Stimulated activated CD8-positive, alpha-beta memory T cell treated with anti-CD3 and anti-CD28 coated beads, Interleukin-12 subunit alpha, Interleukin-12 subunit beta, amount 100 ng/mL, for 24 hours (primary cell): Measurements from ENCODE around the gene LHFPL6.

Experiments
- DNase-seq: peaks from one replicate; pipeline ENCODE4 v3.0.0-alpha.2; 2020; ENCODE audit errors: extremely low read depth

The LHFPL6 gene

DNA sequence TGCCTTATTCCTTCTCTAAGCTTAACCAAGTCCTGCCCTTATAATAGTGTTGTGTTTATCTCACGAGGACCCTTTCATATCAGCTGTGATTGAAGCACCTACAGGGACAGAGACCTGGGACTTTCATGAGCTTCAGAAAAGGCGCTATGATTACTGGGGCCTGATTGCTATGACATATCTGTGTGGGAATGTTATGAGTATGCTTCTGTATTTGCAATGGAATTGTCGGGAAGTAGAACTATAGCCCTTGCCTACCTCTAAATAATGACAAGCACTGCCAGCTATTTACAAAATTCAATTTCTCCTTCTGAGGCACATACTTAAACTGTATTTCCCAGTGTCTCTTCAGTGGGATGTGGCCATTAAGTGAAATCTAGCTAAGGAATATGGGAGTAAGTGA is 191.5 kb downstream of the LHFPL6 start:
- no peak for DNase-seq

DNA sequence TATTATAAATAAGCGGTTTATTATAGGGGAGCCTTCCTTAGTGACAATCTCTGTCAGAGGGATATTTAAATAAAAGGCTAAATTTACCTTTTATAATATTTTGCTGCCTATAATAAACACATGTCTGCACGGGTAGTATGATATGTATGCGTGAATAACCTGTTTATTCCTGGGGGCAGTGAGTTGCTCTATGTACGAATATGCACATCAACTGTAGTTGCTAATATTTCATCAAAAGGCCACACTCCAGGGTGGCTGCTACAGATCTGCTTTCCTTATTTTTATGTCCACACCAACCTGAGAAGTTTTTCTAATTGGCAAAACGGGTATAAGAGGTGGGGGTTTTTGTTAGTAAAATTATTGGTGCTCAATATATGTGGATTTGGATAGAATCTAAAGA is 192.0 kb downstream of the LHFPL6 start:
- DNase-seq = no peak

DNA sequence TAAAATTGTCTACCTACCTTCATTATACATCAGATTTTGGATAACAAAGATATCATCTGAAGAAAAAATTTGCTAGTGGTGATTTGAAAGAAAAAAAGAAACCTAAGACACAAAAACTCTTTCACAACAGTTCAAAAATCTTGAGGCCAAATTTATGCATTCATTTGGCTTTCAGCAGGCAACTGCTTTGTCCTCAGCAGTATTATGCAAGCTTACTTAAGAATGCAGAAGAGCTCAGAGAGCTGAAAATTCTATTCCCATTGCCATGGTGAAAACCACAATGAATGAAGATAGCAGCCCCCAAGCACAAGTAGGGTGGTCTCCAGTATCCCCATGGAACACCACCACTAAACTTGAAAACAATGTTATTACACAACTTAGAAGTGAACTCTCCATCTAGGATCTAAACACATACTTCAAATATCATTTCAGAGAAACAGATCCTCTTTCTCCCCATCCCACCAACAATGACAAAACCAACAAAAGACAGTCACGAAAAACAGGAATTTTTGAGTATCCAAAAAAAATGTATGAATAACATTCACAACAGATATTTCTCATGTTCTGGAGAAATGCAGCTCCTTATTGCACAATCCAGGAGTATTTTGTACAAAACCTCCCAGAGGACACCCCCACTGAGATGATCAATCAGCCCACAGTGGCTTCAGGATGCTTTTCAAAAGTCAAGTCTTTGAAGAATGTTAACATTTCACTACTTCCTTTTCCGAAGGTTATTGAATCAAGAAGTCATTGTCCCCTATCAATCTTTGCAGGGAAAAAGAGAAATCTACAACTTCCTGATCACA is 192.7 kb downstream of the LHFPL6 start:
- no peak for DNase-seq

DNA sequence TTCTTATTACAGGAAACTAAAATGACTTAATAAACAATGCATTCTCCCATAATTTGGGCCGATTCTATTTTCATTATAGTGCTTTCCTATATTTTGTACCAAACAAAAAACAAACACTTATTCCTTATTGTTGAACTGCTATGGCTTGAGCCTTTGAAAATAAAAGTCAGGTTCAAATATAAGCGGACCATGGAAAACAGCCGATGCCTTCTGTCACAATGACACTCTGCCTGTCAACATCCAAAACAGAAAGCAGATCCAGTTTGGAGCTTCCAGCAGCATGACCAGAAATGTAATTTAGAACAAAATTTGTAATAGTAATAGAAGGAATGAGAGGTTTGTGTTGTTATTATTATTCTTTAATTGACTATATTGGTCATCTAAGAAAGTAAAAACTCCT is 194.5 kb downstream of the LHFPL6 start:
- DNase-seq = no peak

DNA sequence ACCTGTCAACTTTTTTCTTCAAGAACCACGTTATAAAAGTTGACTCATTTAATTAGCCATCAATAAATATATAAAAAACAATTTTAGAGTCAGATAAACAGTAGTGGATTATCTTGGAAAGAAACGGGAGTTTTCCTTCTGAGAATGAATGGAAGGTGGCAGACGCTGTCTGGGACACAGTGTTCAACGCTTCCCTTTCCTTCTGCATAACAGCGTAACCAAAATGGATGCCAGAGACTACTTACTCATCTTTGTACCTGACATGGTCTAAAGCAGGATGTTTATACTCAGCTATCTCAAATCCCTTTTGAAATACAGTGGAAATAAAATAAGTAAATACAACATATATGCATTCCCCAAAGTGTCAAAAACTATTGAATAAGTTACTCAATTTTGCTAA is 195.2 kb downstream of the LHFPL6 start:
- no peak for DNase-seq

DNA sequence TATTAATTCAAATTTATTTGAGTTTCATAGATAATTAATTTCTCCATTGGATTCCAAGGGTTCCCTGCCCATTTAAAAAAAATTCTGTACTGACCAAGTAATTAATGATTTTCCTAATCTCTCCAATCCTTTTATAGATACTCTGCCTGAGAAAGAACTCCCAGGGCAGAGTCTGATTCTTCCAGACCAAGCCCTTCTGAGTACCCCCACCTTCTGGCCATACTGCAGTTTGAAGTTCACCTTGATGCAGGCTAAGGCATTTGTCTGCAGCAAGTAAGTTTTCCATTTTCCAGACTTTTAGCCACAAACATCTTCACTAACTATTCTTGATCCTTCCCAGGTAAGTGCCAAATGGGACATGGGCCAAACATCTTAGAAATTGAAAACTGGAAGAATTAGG is 195.9 kb downstream of the LHFPL6 start:
- no peak for DNase-seq

DNA sequence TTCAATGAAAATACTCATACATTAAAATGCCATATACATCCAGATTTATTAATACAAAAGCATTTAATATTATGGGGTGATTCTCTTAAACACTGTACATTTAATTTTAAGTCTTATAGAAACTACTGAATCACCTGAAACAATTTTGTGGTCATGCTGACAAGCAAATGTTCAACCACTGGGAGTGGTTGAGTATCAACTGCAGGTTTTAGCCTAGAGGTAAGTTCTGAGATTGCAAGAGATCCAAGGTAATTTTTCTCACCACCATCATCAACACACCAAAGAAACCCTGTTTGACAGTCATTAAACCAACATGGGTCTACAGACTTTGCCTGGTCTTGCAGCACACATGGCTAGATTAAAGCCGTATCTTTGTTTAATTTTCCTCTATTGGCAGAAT is 196.3 kb downstream of the LHFPL6 start:
- no peak for DNase-seq

DNA sequence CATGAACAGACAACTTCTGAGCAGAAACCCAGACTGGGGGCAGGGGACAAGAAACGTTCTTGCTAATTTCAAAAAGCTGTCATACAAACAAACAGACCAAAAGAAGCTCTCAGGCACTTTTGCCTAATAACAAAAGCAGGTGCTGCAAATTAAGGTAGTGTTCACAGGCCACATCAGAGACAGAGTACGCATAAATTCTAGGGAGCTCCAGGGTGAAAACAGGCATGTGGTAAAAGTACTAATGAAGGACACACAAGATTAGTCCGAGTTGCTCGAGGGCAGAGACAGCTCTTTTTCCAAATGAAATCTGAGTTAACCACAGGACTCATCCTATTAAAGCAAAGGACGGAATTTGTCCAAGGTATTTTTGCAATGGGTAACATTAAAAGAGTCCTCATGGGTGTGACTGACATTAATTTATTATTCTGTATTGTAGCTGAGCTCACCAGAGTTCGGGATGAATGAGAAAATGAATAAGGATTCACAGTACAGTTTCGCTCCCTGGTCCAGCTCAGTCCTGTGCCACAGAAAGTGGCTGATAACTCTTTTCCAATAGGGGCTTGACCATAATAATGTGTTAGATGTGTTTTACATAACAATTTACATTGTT is 197.3 kb downstream of the LHFPL6 start:
- no peak for DNase-seq

DNA sequence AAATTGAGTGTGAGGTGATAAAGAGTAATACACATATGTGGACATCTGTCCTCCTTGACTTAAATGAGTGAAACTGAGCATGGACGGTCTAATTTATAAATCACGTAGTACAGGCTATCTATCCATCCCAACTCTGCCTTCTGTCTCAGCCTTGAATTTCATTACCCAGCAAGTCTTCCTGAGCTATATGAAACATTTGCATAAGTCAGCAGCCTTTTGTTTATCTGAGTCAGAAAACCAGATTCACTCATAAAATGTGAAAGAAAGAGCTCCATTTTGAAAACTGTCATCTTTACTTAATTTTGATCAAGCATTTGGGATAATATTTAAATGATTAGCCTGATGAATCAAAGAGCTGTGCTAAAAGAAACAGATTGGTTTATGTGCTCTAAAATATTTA is 197.9 kb downstream of the LHFPL6 start:
- no peak for DNase-seq

DNA sequence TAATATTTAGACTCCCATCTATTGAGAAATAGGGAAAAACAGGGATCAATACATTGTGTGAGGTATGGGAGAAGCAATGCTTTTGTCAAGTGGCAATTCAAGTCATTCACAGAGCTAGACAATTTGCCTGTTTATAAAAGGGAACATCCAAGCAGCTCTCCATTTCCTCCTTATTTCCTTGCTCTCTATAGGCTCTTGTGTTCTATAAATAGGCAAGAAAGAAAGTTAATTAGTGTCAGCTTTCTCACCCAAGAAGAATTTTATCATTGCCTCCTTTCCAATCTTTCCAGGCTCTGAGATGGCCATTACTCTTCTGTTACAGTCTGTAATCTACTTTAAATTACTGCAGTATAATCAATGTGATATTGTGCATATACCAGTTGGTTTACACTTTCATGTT is 199.9 kb downstream of the LHFPL6 start:
- DNase-seq = no peak

DNA sequence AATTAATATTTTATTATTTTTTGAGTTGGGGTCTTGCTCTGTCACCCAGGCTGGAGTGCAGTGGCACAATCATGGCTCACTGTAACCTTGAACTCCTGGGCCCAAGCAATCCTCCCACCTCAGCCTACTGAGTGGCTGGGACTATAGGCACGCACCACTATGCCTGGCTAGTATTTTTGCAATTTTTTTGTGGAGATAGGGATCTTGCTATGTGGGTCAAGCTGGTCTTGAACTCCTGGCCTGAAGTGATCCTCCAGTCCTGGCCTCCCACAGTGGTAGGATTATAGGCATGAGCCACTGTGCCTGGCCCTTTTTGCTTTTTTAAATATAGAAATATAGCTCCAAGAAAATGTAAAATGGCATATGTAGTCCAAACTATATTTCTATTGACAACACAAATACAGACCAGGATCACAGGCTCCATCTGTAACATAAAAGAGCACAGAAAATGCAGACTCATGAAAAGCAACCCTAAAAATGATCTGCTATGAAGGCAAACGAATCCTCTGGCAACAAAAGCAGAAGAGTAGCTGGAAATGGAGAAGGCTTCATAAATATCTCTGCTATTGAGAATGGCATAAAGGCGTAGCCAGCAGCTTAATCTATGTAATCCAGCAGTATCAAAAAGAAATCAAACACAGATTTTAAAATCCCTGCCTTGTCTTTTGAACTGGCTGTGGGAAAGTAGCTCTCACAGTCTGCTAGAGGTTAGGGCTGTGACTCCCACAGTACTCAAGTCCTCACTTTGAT is 200.6 kb downstream of the LHFPL6 start:
- no peak for DNase-seq

DNA sequence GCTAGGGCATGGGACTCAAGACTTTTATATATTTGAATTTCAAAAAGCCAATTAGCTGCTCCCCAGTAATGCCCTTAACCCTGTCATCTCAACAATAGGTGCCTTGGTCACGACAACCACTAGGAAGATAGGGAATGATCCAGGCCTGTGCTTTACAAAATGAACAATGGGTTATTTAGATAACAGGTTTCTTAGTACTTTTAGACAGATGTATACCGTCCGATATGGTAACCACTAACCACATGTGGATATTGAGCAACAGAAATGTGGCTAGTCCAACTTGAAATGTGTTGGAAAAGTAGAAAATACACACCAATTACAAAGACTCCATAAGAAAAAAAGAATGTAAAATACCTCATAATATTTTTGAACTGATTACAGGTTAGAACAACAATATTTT is 201.2 kb downstream of the LHFPL6 start:
- no peak for DNase-seq

DNA sequence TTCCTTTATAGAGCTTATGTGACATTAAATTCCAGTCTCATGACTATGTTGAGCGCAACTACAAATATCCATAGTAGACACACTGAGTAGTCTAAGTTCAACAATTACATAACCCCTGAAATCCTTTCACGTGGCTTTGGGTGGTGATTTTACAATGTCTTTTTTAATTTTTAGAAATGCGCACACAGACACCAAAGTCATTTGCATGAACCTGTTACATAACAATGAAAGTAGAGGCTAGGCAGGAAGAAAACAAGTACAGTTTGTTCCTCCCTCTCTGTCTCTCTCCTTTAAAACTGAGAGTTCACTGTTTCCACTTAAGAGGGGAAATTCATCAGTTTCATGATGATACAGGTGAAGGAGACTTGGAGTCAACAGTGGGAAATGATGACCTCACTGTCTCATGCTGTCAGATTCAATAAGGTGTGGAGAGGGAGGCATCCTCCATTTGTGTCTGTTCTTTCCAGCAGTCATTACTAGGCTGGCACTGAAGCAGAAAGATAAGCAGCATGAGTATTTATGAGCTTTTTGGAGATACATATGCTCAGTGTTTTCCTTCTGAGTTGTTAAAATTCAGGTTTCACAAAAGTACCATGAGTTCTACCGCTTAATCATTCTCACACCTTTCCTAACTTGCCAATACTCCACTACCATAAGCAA is 201.8 kb downstream of the LHFPL6 start:
- no peak for DNase-seq

DNA sequence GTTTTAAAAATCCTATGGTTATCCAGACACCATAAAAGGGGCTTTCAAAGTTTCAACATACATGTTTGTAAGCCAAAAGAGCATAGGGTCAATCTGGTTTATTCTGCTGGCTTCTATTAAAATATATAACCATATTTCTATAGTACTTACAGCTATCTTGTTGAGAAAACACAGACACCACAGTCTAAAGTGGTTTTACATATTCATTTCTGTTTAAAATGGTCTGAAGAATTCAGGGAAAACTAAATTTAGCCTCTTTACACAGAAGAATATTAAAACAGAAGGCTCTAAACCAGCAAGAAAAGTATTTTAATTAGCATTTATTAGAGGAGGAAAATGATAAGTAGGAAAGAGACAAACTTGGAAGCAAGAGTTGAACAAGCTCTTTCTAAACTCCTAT is 203.9 kb downstream of the LHFPL6 start:
- no peak for DNase-seq

DNA sequence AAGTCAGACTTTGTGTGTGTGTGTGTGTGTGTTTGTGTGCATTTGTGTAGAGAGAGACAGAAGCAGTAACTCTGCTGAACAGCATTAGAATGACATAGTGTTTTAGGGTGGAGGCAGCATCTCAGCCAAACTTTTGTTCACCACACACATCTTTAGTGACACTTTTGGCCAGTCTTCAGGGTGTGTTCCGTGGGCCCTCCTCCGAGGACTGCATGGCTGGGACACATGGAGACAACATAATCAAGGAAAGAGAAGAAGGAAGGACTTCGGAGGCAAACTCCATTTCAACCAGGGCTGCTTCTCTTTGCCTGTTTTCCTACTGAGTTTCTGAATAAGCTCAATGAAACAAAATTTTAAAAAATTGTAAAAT is 205.1 kb downstream of the LHFPL6 start:
- DNase-seq = no peak

DNA sequence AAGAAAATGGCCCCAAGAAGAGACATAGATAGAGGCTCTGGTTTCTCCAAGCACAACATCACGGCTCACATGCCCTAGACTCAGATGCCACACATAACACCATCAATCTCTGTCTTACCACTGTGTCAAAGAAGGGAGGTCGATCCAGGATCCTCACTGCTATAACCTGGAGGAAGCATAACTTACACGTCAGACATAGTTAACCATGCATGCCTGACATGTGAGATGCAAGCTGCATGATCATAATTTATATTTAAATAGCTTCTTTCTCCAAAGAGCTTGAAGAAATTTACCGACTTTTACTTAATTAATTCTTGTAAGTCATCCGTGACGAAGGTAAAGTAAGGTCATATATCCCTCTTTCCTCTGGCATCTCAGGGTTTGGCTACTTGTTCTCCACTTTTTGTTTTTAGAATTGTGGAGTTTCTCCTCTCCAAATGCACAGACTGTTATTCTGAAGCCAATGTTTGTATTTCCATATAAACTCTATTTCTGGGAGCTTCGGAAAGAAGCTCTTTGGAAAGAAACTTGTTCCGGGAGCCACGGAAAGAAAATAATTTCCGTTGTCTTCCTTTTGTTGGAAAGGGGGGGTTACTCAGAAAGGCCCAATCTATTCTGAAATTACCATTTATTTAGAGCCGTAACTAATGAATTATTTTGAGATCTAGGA is 205.6 kb downstream of the LHFPL6 start:
- no peak for DNase-seq

DNA sequence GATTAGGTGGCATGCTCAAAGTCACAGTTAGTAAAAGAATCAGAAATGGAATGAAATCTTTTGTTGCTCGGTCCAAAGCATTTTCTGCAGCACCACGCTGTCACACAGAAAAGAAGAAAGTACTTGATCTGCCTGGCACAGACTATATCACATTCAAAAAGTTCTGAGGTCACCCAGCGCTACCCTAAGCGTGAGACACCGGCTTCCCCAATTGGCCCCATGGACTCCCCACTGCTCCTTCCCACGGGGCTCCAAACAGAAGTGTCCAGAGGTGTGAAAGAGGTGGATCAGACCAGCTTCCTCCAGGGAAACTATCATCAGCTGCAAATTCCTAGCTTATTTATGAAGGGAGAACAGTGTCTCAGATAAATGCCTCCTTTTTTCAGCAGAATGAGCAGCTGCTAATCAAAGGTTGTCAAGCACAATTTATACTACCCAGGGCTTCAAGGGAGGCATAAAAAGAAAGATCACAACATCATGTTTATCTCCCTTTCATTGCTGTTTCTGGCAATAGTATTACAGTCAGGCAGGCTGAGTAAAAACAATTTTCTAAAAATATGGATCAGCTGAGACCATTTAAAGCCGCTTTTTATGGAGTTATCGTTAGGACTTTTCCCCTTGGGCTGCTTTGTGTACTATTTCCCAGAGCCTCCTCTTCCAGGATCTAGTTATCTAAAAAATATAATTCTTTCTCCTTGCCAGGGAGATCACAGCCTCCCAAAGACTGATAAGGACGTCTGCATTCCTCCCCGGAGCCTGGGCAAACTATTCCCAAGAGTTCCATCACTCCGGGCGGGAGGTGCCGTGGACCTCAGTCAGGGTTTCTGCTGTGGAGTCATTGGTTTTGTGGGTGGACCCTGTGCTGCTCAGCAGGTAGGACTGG is 208.0 kb downstream of the LHFPL6 start:
- no peak for DNase-seq

DNA sequence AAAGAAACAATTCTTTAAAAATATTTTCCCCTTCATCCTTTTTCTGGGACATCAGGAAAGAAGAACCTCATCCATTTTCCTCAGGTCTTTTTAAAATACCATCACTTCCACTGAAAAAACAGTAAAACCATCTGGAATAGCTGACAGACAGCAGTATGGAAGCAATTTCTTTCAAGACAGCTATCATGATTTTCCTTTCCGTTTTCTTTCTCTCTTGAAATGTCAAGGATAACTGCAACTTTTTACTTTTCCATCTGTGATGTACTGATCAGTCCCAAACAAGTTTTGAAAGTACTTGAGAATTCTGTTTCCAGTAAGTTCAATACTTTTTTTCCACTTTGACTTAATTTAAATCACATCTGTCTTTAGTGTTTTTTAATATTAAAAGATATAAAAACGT is 211.2 kb downstream of the LHFPL6 start:
- no peak for DNase-seq

DNA sequence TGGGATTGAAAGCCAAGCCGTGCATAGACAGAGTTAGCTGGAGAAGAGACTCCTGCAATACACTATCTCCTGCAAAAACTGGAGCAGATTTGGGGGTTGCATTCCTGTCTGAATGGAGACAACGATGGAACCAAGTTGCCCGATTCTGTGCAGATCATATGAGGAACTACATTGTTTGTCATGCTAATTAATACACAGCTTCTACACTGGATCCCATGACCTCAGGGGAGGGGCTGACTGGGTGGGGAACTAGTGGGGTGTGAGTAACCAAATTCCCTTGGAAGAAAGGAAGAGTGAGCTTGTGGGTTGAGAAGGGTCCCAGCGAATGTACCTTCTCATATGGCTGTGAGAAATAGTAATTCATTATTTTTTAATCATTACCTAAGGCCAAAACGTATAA is 214.0 kb downstream of the LHFPL6 start:
- DNase-seq = no peak

DNA sequence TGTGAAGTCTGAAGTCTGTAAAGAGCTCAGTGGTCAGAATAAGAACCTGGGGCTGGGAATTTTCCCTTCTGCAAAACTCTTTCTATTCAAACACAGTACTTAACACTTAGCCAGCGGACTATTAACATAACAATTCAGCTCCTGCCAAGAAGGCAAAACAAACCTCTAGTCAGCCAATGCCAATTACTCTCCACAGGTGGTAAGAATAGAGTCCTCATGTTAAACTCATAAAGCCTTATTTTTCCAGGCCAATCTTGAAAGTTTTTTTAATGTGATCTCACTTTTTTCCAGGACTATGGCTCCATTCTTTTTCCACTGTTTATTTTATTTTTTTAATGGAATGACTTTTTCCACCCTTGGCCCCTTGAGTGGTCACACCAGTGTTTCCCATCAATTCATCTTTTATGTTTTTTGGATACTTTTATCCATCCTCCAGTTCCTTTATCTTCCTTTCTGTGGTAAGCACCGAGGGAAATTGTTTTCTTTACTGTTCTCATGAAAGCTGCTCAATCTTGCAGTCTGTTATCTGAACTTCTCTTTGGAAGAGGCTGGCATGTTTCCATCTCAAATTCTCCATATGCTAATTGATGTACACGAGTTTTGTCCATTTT is 217.3 kb downstream of the LHFPL6 start:
- DNase-seq = no peak

DNA sequence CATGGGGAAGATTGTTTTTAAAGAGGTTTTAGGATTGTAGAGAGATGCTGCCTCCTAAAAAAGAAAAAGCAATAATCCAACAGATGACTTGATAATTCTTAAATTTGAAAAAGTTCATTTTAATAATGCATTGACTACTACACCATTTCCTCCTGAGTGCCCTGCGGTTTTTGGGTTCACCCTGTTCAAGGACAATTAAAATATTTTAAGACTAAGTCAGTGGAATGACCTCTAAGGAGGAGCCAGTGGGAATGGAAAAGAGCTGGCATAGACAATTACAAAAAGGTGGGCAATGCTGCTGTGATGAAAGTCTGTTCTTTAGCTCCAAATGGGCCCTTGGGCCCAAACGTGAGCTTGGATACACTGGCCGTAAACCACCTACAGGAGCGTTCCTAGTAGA is 217.8 kb downstream of the LHFPL6 start:
- no peak for DNase-seq
